ENCODE measurements around the gene USP36. TPM values are rescaled to one million over a fixed set of nuclear protein-coding genes. Genes with fewer than 3 reads are reported as not detected.

The USP36 gene
- total RNA-seq, 1 experiment from 2014 or later: 79.5 TPM

GRCh38 chr17:78883533-78884131 is 43.0 kb upstream of the USP36 start:
- TF ChIP-seq CTCF (IDR thresholded peaks at IDR 0.05; ENCODE audit: unreplicated experiment): no peak
- no TSS peak for BruUV-seq (replicated peaks)
- peak; percentile 83 for DNase-seq
- CTCF ChIA-PET: interaction anchor here (0.5 to 1.9 kb wide), 8 partner anchors 14 to 685 kb away, joined by 3 to 4 read pairs (median 3); partner anchors contain the start of gene CEP295NL
- H3K9me3 Mint-ChIP-seq (ENCODE audit: low read depth, unreplicated experiment): no peaks in the 10 kb centered on the region
- H3K36me3 Mint-ChIP-seq (ENCODE audit: insufficient read depth, unreplicated experiment): peaks cover 59% of the 10 kb centered on the region
- H3K4me3 Mint-ChIP-seq (ENCODE audit: low read depth, unreplicated experiment): peak overlapping the region; percentile 58
- H3K27me3 Mint-ChIP-seq (ENCODE audit: unreplicated experiment): no peaks in the 10 kb centered on the region
- peak overlapping the region; percentile 92 for H3K27ac Mint-ChIP-seq (ENCODE audit: unreplicated experiment)
- intact Hi-C loops (cut with micrococcal nuclease; ENCODE audit: unreplicated experiment): loop anchor here (1.0 to 5.0 kb wide), 2 partner anchors 21 to 39 kb away; no protein-coding TSS in a partner anchor
- H3K4me1 Mint-ChIP-seq (ENCODE audit: low read depth, unreplicated experiment): peaks cover 29% of the 10 kb centered on the region

GRCh38 chr17:78883089-78883532 is 42.5 kb upstream of the USP36 start:
- H3K4me3 Mint-ChIP-seq (ENCODE audit: low read depth, unreplicated experiment): peak overlapping the region; percentile 58
- peak; percentile 87 for DNase-seq
- H3K9me3 Mint-ChIP-seq (ENCODE audit: low read depth, unreplicated experiment): no peaks in the 10 kb centered on the region
- peaks cover 29% of the 10 kb centered on the region for H3K4me1 Mint-ChIP-seq (ENCODE audit: low read depth, unreplicated experiment)
- intact Hi-C loops (cut with micrococcal nuclease; ENCODE audit: unreplicated experiment): loop anchor here (1.0 to 5.0 kb wide), 2 partner anchors 21 to 39 kb away; no protein-coding TSS in a partner anchor
- H3K36me3 Mint-ChIP-seq (ENCODE audit: insufficient read depth, unreplicated experiment): peaks cover 57% of the 10 kb centered on the region
- BruUV-seq (replicated peaks): no TSS peak
- H3K27me3 Mint-ChIP-seq (ENCODE audit: unreplicated experiment): no peaks in the 10 kb centered on the region
- peak overlapping the region; percentile 92 for H3K27ac Mint-ChIP-seq (ENCODE audit: unreplicated experiment)
- TF ChIP-seq CTCF (IDR thresholded peaks at IDR 0.05; ENCODE audit: unreplicated experiment): no peak
- CTCF ChIA-PET: interaction anchor here (0.8 to 1.9 kb wide), 3 partner anchors 17 to 51 kb away, joined by 3 to 4 read pairs (median 3); no protein-coding TSS in a partner anchor

- no peaks in the 10 kb centered on the region for H3K9me3 Mint-ChIP-seq (ENCODE audit: low read depth, unreplicated experiment)
- H3K27ac Mint-ChIP-seq (ENCODE audit: unreplicated experiment): peak overlapping the region; percentile 92
- H3K36me3 Mint-ChIP-seq (ENCODE audit: insufficient read depth, unreplicated experiment): peaks cover 56% of the 10 kb centered on the region
- CTCF ChIA-PET: interaction anchor here (1.3 kb wide), 1 partner anchor 41 kb away, joined by 3 read pairs; no protein-coding TSS in a partner anchor
- no peak for DNase-seq
- peak overlapping the region; percentile 58 for H3K4me3 Mint-ChIP-seq (ENCODE audit: low read depth, unreplicated experiment)
- BruUV-seq (replicated peaks): TSS peak; percentile 87
- peaks cover 29% of the 10 kb centered on the region for H3K4me1 Mint-ChIP-seq (ENCODE audit: low read depth, unreplicated experiment)
- H3K27me3 Mint-ChIP-seq (ENCODE audit: unreplicated experiment): no peaks in the 10 kb centered on the region
- no peak for TF ChIP-seq CTCF (IDR thresholded peaks at IDR 0.05; ENCODE audit: unreplicated experiment)
- intact Hi-C loops (cut with micrococcal nuclease; ENCODE audit: unreplicated experiment): loop anchor here (1.0 to 5.0 kb wide), 2 partner anchors 20 to 40 kb away; no protein-coding TSS in a partner anchor
These were observed 42.0 kb upstream of the USP36 start for GRCh38 chr17:78882540-78883088.

- Mint-ChIP-seq H3K4me1 (ENCODE audit: low read depth, unreplicated experiment) (peaks cover 33% of the 10 kb centered on the region), H3K4me3 (ENCODE audit: low read depth, unreplicated experiment) (no peak overlapping the region), H3K9me3 (ENCODE audit: low read depth, unreplicated experiment) (no peaks in the 10 kb centered on the region), H3K36me3 (ENCODE audit: insufficient read depth, unreplicated experiment) (peaks cover 51% of the 10 kb centered on the region), H3K27ac (ENCODE audit: unreplicated experiment) (no peak overlapping the region), H3K27me3 (ENCODE audit: unreplicated experiment) (no peaks in the 10 kb centered on the region)
- no peak for TF ChIP-seq CTCF (IDR thresholded peaks at IDR 0.05; ENCODE audit: unreplicated experiment)
- intact Hi-C loops (cut with micrococcal nuclease; ENCODE audit: unreplicated experiment): loop anchor here (5.0 kb wide), 1 partner anchor 43 kb away; no protein-coding TSS in a partner anchor
- no peak for DNase-seq
- no TSS peak for BruUV-seq (replicated peaks)
- CTCF ChIA-PET: no interaction called here
These were observed 39.1 kb upstream of the USP36 start for GRCh38 chr17:78879635-78880186.

Measured in Calu3 (cell line).